ENCODE results near the gene ADCY7. TPM values are rescaled to one million over a fixed set of nuclear protein-coding genes. Genes with fewer than 3 reads are reported as not detected.
"Not testable (repeated sequence)": the region's sequence is repeated elsewhere in the genome, so short reads cannot be mapped to it uniquely, and the experiment has no call there.

Gene ADCY7
- total RNA-seq, 4 donors from 2014 or later: 15.0 to 23.3 (median 16.9) TPM

- peaks cover 10% of the 10 kb centered on the region for H3K4me1 ChIP-seq
- no peak overlapping the region for H3K4me3 ChIP-seq
- no peak for DNase-seq (ENCODE audit: low spot score in 2 of 2)
- TF ChIP-seq EP300 (IDR thresholded peaks at IDR 0.05): no peak
- no peak for TF ChIP-seq POLR2A (IDR thresholded peaks at IDR 0.05)
- TF ChIP-seq CTCF (IDR thresholded peaks at IDR 0.05): no peak
- TF ChIP-seq POLR2AphosphoS5 (IDR thresholded peaks at IDR 0.05): no peak
- peaks cover 53% of the 10 kb centered on the region for H3K36me3 ChIP-seq
- no peaks in the 10 kb centered on the region for H3K27me3 ChIP-seq
- H3K9me3 ChIP-seq: no peaks in the 10 kb centered on the region
- WGBS: 79% methylated on average over 8 of the region's 8 CpGs
- no peak overlapping the region for H3K27ac ChIP-seq
These were observed 69.0 kb downstream of the ADCY7 start for GRCh38 chr16:50335196-50335958.

- Histone ChIP-seq H3K27ac (no peak overlapping the region), H3K4me1 (peaks cover 12% of the 10 kb centered on the region), H3K36me3 (peaks cover 50% of the 10 kb centered on the region), H3K27me3 (no peaks in the 10 kb centered on the region), H3K4me3 (no peak overlapping the region), H3K9me3 (no peaks in the 10 kb centered on the region)
- TF ChIP-seq POLR2AphosphoS5 (IDR thresholded peaks at IDR 0.05) (no peak), EP300 (IDR thresholded peaks at IDR 0.05) (no peak), CTCF (IDR thresholded peaks at IDR 0.05) (no peak), POLR2A (IDR thresholded peaks at IDR 0.05) (no peak)
- 72% methylated on average over 1 of the region's 1 CpG for WGBS
- DNase-seq (ENCODE audit: low spot score in 2 of 2): no peak
These were observed 70.5 kb downstream of the ADCY7 start for GRCh38 chr16:50336884-50337283.

- Histone ChIP-seq H3K4me1 (peaks cover 12% of the 10 kb centered on the region), H3K36me3 (peaks cover 45% of the 10 kb centered on the region), H3K27me3 (no peaks in the 10 kb centered on the region), H3K9me3 (no peaks in the 10 kb centered on the region), H3K27ac (no peak overlapping the region), H3K4me3 (no peak overlapping the region)
- DNase-seq (ENCODE audit: low spot score in 2 of 2): no peak
- 75% methylated on average over 8 of the region's 8 CpGs for WGBS
- no peak for TF ChIP-seq POLR2AphosphoS5 (IDR thresholded peaks at IDR 0.05)
- no peak for TF ChIP-seq CTCF (IDR thresholded peaks at IDR 0.05)
- no peak for TF ChIP-seq EP300 (IDR thresholded peaks at IDR 0.05)
- TF ChIP-seq POLR2A (IDR thresholded peaks at IDR 0.05): no peak
These were observed 72.2 kb downstream of the ADCY7 start for GRCh38 chr16:50338371-50339231.

- Histone ChIP-seq H3K36me3 (peaks cover 41% of the 10 kb centered on the region), H3K27me3 (no peaks in the 10 kb centered on the region), H3K4me3 (no peak overlapping the region), H3K27ac (peak overlapping the region; percentile 56), H3K4me1 (peaks cover 12% of the 10 kb centered on the region), H3K9me3 (no peaks in the 10 kb centered on the region)
- DNase-seq (ENCODE audit: low spot score in 2 of 2): no peak
- TF ChIP-seq CTCF (IDR thresholded peaks at IDR 0.05): no peak
- no peak for TF ChIP-seq EP300 (IDR thresholded peaks at IDR 0.05)
- TF ChIP-seq POLR2A (IDR thresholded peaks at IDR 0.05): no peak
- no peak for TF ChIP-seq POLR2AphosphoS5 (IDR thresholded peaks at IDR 0.05)
- WGBS: 64% methylated on average over 2 of the region's 2 CpGs
These were observed 74.2 kb downstream of the ADCY7 start for GRCh38 chr16:50340578-50340977.

GRCh38 chr16:50343566-50343965, 77.2 kb downstream of the ADCY7 start:
- not testable (repeated sequence) for H3K9me3 ChIP-seq; H3K27me3 ChIP-seq; H3K4me1 ChIP-seq; DNase-seq (ENCODE audit: low spot score in 2 of 2); H3K27ac ChIP-seq; H3K4me3 ChIP-seq
- 83% methylated on average over 7 of the region's 8 CpGs for WGBS
- H3K36me3 ChIP-seq: peaks cover 37% of the 10 kb centered on the region

- H3K4me3 ChIP-seq; H3K27ac ChIP-seq; DNase-seq (ENCODE audit: low spot score in 2 of 2); H3K27me3 ChIP-seq; H3K4me1 ChIP-seq; H3K9me3 ChIP-seq: not testable (repeated sequence)
- WGBS: 82% methylated on average over 2 of the region's 2 CpGs
- peaks cover 31% of the 10 kb centered on the region for H3K36me3 ChIP-seq
These were observed 78.9 kb downstream of the ADCY7 start for GRCh38 chr16:50345210-50345609.
